Endothelial cell of umbilical vein (primary cell): ENCODE measurements around the gene SERPINC1. TPM values are rescaled to one million over a fixed set of nuclear protein-coding genes. Genes with fewer than 3 reads are reported as not detected.

Source experiments
- BruUV-seq: library from RNA; stranded (reverse); fragments of 400-500 nt; replicated peaks from 2 replicates; lab custom pipeline; 2021; lab: Mats Ljungman, UMichigan
- CTCF ChIA-PET: fragments of 300-600, 350-600 bp; sonication (Branson Sonifier 250); formaldehyde crosslinking; loops from one replicate; lab custom pipeline; 2021; ENCODE audit warnings: antibody characterized with exemption, inconsistent platforms; lab: Charles Lee
- POLR2A ChIA-PET: fragments of 300-600, 350-600 bp; sonication (Branson Sonifier 250); formaldehyde crosslinking; loops from one replicate; lab custom pipeline; 2021; ENCODE audit warnings: antibody characterized with exemption, inconsistent platforms; lab: Charles Lee
- DNase-seq: peaks from one replicate; pipeline ENCODE4 v3.0.0-alpha.2; 2011; ENCODE audit warnings: low read depth, low spot score
- FAIRE-seq: peaks from 2 replicates; lab custom pipeline; 2011; peaks lifted over from hg19 to GRCh38; lab: Jason Lieb, UNC
- H2AFZ ChIP-seq: 2 replicates; pipeline ENCODE4 v1.6.0; 2012; ENCODE audit warnings: low read depth, low read length, control low read depth, inconsistent platforms
- H3K27ac ChIP-seq: 2 replicates; pipeline ENCODE4 v1.5.1; 2011; ENCODE audit warnings: low read depth, mild to moderate bottlenecking, control low read depth, low read length, moderate library complexity; ENCODE audit not compliant: insufficient read depth
- H3K27me3 ChIP-seq, 2 experiments: 2 replicates each; pipeline versions ENCODE4 v1.6.0 to v1.6.1; 2011; ENCODE audit warnings: low read length in 2 of 2, mixed read lengths in 1 of 2; ENCODE audit not compliant: control insufficient read depth in 2 of 2, insufficient read depth in 2 of 2
- H3K36me3 ChIP-seq, 2 experiments: 2 replicates in 1 of 2; 3 replicates in 1 of 2; pipeline ENCODE4 v1.5.1; 2011; ENCODE audit warnings: low read length in 2 of 2, mild to moderate bottlenecking in 1 of 2, moderate library complexity in 1 of 2; ENCODE audit not compliant: control insufficient read depth in 2 of 2, insufficient read depth in 2 of 2; ENCODE audit errors: extremely low read depth in 1 of 2
- H3K4me1 ChIP-seq: 3 replicates; pipeline ENCODE4 v1.5.1; 2011; ENCODE audit warnings: mild to moderate bottlenecking, low read length; ENCODE audit not compliant: control insufficient read depth, insufficient read depth; ENCODE audit errors: extremely low read depth
- H3K4me2 ChIP-seq: 2 replicates; pipeline ENCODE4 v1.6.1; 2011; ENCODE audit warnings: low read length, control low read depth, mixed read lengths; ENCODE audit not compliant: insufficient read depth
- H3K4me3 ChIP-seq, 3 experiments: fragments of 200-600 bp in 1 of 3; sonication (generic), shearing (Covaris generic) in 1 of 3; replicated peaks in 1 of 3; 2 replicates each; pipeline ENCODE4 v1.5.1; 2011 to 2016; ENCODE audit warnings: control low read depth in 3 of 3, low read length in 3 of 3, mild to moderate bottlenecking in 2 of 3, inconsistent platforms in 1 of 3, low read depth in 1 of 3, moderate library complexity in 1 of 3; ENCODE audit not compliant: insufficient read depth in 1 of 3
- H3K79me2 ChIP-seq: 2 replicates; pipeline ENCODE4 v1.6.0; 2012; ENCODE audit warnings: low read length, inconsistent platforms; ENCODE audit not compliant: control insufficient read depth, insufficient read depth
- H3K9ac ChIP-seq: replicated peaks from 2 replicates; pipeline ENCODE3; 2011; ENCODE audit warnings: low read length, control low read depth; ENCODE audit not compliant: insufficient read depth; ENCODE audit errors: extremely low read depth
- H3K9me1 ChIP-seq: replicated peaks from 3 replicates; pipeline ENCODE4 v1.6.0; 2011; ENCODE audit warnings: mild to moderate bottlenecking, low read length; ENCODE audit not compliant: control insufficient read depth, insufficient read depth; ENCODE audit errors: extremely low read depth
- H3K9me3 ChIP-seq: replicated peaks from 2 replicates; pipeline ENCODE4 v1.5.1; 2012; ENCODE audit warnings: low read length, inconsistent platforms; ENCODE audit not compliant: control insufficient read depth, insufficient read depth
- H4K20me1 ChIP-seq: replicated peaks from 2 replicates; pipeline ENCODE3; 2011; ENCODE audit warnings: mild to moderate bottlenecking, low read length; ENCODE audit not compliant: control insufficient read depth, insufficient read depth; ENCODE audit errors: extremely low read depth
- EZH2 ChIP-seq: IDR thresholded peaks from 2 replicates; pipeline ENCODE4 v1.6.1; 2012; ENCODE audit warnings: borderline replicate concordance, low read depth, mild to moderate bottlenecking, moderate library complexity, low read length, inconsistent platforms; ENCODE audit not compliant: severe bottlenecking
- FOS ChIP-seq: IDR thresholded peaks from 2 replicates; pipeline ENCODE4 v1.6.1; 2011; ENCODE audit warnings: mild to moderate bottlenecking, low read length, moderate library complexity, borderline replicate concordance; ENCODE audit not compliant: insufficient read depth
- GATA2 ChIP-seq: IDR thresholded peaks from 2 replicates; pipeline ENCODE4 v1.7.0; 2011; ENCODE audit warnings: low read depth, mild to moderate bottlenecking, moderate library complexity, mixed read lengths, low read length; ENCODE audit not compliant: insufficient read length, insufficient read depth
- JUN ChIP-seq: IDR thresholded peaks from 2 replicates; pipeline ENCODE4 v1.6.1; 2011; ENCODE audit warnings: borderline replicate concordance, low read depth; ENCODE audit not compliant: insufficient read length, insufficient read depth
- MYC ChIP-seq: IDR thresholded peaks from one replicate; pipeline ENCODE4 v1.6.1; 2011; ENCODE audit warnings: mild to moderate bottlenecking, low read depth, low read length
- POLR2A ChIP-seq: IDR thresholded peaks from 2 replicates; pipeline ENCODE4 v1.6.1; 2012; ENCODE audit warnings: low read depth, mild to moderate bottlenecking, control low read depth, low read length
- POLR2AphosphoS5 ChIP-seq: IDR thresholded peaks from 2 replicates; pipeline ENCODE4 v1.6.1; 2012; ENCODE audit warnings: low read depth, mild to moderate bottlenecking, control low read depth, low read length, moderate library complexity; ENCODE audit not compliant: insufficient read depth
- dilution Hi-C: fragments of 300-500 bp; cut with MboI; formaldehyde crosslinking; loops from one replicate; pipeline ENCODE4 v1.15.0; 2019; ENCODE audit warnings: low sequenced_read_pairs; ENCODE audit not compliant: extremely low pct_ligation_motif_present
- intact Hi-C: fragments of 100-400 bp; cut with micrococcal nuclease; formaldehyde crosslinking; loops from one replicate; pipeline ENCODE4 v1.10.0; 2022
- polyA plus RNA-seq, 4 experiments: library from polyadenylated mRNA; depleted of rRNA in 3 of 4; stranded (reverse) in 3 of 4; unstranded in 1 of 4; fragments of >200 nt; gene quantifications; 2 replicates each; pipeline versions ENCODE4 v1.2.1 to v1.2.3, GENCODE V29; 2011 to 2012; ENCODE audit warnings: missing spikeins in 1 of 4
- total RNA-seq: library from RNA; stranded (reverse); gene quantifications from 2 replicates; pipeline ENCODE4 v1.2.3, GENCODE V29; 2021
- TF ChIP-seq, protein P1 (sequence below): IDR thresholded peaks from 2 replicates; pipeline ENCODE4 v1.6.1; 2011; ENCODE audit not compliant: insufficient read depth, insufficient read length
- TF ChIP-seq, protein P2 (sequence below), 2 donors: IDR thresholded peaks; 1 replicate in 1 of 2; 2 replicates in 1 of 2; pipeline ENCODE4 v1.5.1; 2011; ENCODE audit warnings: low read length in 2 of 2, mild to moderate bottlenecking in 2 of 2, moderate library complexity in 2 of 2, control low read depth in 1 of 2, inconsistent platforms in 1 of 2, low read depth in 1 of 2; ENCODE audit not compliant: insufficient read depth in 1 of 2; ENCODE audit errors: extremely low read depth in 1 of 2

SERPINC1 gene
- total and polyA plus RNA-seq, 2 donors (not counting 3 experiments of a cell fraction or from before 2014, with no cell fraction given): 0.06 to 0.35 TPM

DNA sequence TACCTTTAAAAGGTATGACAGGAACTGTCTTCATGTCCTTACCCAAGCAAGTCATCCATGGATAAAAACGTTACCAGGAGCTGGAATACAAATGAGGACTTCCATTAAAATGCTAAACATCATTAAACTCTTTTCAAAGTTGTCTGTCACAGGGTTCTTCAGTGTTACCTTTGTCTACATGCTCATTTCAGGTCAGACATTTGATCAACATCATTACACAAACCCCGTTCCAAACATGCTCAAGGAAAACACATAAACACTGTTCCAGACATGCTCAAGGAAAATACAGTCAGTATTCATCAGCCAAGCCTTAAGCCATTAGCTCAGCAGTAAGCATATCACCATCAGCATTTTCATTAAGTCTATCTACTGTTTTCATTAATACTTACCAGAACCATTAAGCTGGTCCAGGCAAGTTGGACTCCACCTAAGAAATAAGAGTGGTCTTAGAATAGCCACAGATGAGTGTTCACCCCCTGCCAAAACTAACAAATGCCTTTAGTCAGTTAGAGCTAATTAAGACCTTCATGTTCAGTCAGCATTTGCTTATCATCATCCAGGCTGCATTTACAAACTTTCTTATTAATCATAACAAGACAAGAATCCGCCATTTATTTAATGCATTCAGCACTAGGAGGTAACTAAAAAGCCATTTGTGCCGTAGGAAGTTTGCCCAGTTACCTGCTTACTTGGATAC, 51.5 kb downstream of the SERPINC1 start:
- Histone ChIP-seq H3K9ac (peak overlapping the region; percentile 74), H3K27ac (peak overlapping the region; percentile 31), H3K27me3 (no peaks in the 10 kb centered on the region), H4K20me1 (peaks cover 8% of the 10 kb centered on the region), H3K4me2 (peak overlapping the region; percentile 95), H3K9me3 (no peaks in the 10 kb centered on the region), H3K4me1 (peaks cover 37% of the 10 kb centered on the region), H2AFZ (no peak overlapping the region), H3K4me3 (peak overlapping the region; percentile 36 to 99 (median 90)), H3K79me2 (peaks cover 37% of the 10 kb centered on the region), H3K9me1 (no peaks in the 10 kb centered on the region), H3K36me3 (peaks cover 18 to 40% of the 10 kb centered on the region in 2 experiments)
- ChIA-PET CTCF (interaction anchor here (0.6 to 2.2 kb wide), 3 partner anchors 18 to 436 kb away, joined by 4 to 6 read pairs (median 5); partner anchors contain the start of gene DARS2), POLR2A (interaction anchor here (1.0 to 1.6 kb wide), 4 partner anchors 11 to 157 kb away, joined by 4 to 5 read pairs (median 4); partner anchors contain the start of gene RC3H1)
- DNase-seq (no peak), FAIRE-seq (no peak)
- intact Hi-C loops: loop anchor here (5.0 kb wide), 2 partner anchors 1118 to 1132 kb away; partner anchors contain the start of gene CACYBP
- BruUV-seq: no TSS peak
- TF ChIP-seq GATA2 (no peak), EZH2 (no peak), POLR2A (peak; percentile 14), POLR2AphosphoS5 (peak; percentile 7), MYC (no peak), FOS (no peak), JUN (no peak)
- TF ChIP-seq, protein P1, sequence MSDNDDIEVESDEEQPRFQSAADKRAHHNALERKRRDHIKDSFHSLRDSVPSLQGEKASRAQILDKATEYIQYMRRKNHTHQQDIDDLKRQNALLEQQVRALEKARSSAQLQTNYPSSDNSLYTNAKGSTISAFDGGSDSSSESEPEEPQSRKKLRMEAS: no peak
- TF ChIP-seq, protein P2, sequence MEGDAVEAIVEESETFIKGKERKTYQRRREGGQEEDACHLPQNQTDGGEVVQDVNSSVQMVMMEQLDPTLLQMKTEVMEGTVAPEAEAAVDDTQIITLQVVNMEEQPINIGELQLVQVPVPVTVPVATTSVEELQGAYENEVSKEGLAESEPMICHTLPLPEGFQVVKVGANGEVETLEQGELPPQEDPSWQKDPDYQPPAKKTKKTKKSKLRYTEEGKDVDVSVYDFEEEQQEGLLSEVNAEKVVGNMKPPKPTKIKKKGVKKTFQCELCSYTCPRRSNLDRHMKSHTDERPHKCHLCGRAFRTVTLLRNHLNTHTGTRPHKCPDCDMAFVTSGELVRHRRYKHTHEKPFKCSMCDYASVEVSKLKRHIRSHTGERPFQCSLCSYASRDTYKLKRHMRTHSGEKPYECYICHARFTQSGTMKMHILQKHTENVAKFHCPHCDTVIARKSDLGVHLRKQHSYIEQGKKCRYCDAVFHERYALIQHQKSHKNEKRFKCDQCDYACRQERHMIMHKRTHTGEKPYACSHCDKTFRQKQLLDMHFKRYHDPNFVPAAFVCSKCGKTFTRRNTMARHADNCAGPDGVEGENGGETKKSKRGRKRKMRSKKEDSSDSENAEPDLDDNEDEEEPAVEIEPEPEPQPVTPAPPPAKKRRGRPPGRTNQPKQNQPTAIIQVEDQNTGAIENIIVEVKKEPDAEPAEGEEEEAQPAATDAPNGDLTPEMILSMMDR (IDR thresholded peaks at IDR 0.05; ENCODE audit: extremely low read depth in 1 of 2, insufficient read depth in 1 of 2, low read depth in 1 of 2, low read length in 2 of 2): no peak
- dilution Hi-C loops: no loop called here
